Heart right ventricle (tissue), 16 donors: ENCODE measurements around the gene MAL. TPM values are rescaled to one million over a fixed set of nuclear protein-coding genes. Genes with fewer than 3 reads are reported as not detected.

ENCODE experiments used
- ATAC-seq, 8 donors: fragments of 200-7000 bp; cut with Tn5 transposase; one replicate each; pipeline ENCODE4 v1.9.1; 2020; ENCODE audit warnings: mild to moderate bottlenecking in 8 of 8, moderate library complexity in 8 of 8, moderate number of reproducible peaks in 1 of 8
- DNase-seq, 2 donors: peaks; one replicate each; pipeline ENCODE4 v3.0.0-alpha.2; 2020
- H3K27ac ChIP-seq, 10 donors: fragments of 200-600 bp; sonication (generic) in 2 of 10; one replicate each; pipeline versions ENCODE4 v1.5.0 to v1.8.0; 2020 to 2022; ENCODE audit warnings: mild to moderate bottlenecking in 3 of 10
- H3K27me3 ChIP-seq, 7 donors: fragments of 200-600 bp; one replicate each; pipeline ENCODE4 v1.8.0; 2021 to 2022; ENCODE audit warnings: mild to moderate bottlenecking in 2 of 7
- H3K36me3 ChIP-seq, 9 donors: fragments of 200-600 bp; sonication (generic) in 1 of 9; one replicate each; pipeline versions ENCODE4 v1.5.0 to v1.8.0; 2020 to 2022; ENCODE audit warnings: mild to moderate bottlenecking in 2 of 9
- H3K4me1 ChIP-seq, 9 donors: fragments of 200-600 bp; sonication (generic) in 1 of 9; one replicate each; pipeline versions ENCODE4 v1.5.0 to v1.8.0; 2020 to 2022; ENCODE audit warnings: mild to moderate bottlenecking in 4 of 9
- H3K4me3 ChIP-seq, 10 donors: fragments of 200-600 bp; sonication (generic) in 2 of 10; one replicate each; pipeline versions ENCODE4 v1.5.0 to v1.8.0; 2020 to 2022; ENCODE audit warnings: mild to moderate bottlenecking in 7 of 10, moderate library complexity in 2 of 10
- H3K9me3 ChIP-seq, 11 donors: fragments of 200-600 bp in 10 of 11; sonication (generic) in 2 of 11; one replicate each; pipeline versions ENCODE4 v1.5.0 to v1.8.0; 2013 to 2022; ENCODE audit warnings: mild to moderate bottlenecking in 2 of 11, control low read depth in 1 of 11, moderate library complexity in 1 of 11
- WGBS, 2 donors: extraction: QIAGEN DNeasy Blood & Tissue Kit; methylation state at CpG; one replicate each; pipeline ENCODE4 v1.1.7; 2013; ENCODE audit warnings: inconsistent platforms in 1 of 2; 5-methylcytosine and 5-hydroxymethylcytosine counted together
- intact Hi-C, 10 donors: fragments of 100-400 bp; cut with DNase I; formaldehyde crosslinking; loops; one replicate each; pipeline versions ENCODE4 v1.11.1 to v1.14.2; 2022
- polyA plus RNA-seq, 2 donors: library from polyadenylated mRNA; stranded (reverse); fragments of 200-250 nt; gene quantifications; one replicate each; pipeline ENCODE4 v1.2.3, GENCODE V29; 2013
- total RNA-seq, 10 donors: library from RNA; stranded (reverse); fragmentation: NEBNext Ultra II Directional in 3 of 10; extraction: Animal tissue kit (Norgen Biotek cat#: 25700) in 3 of 10; gene quantifications; one replicate each; pipeline versions ENCODE4 v1.2.1 to v1.2.4, GENCODE V29; 2021 to 2023
- TF ChIP-seq, protein P1 (sequence below), 9 donors: fragments of 200-600 bp; sonication (generic) in 2 of 9; IDR thresholded peaks; one replicate each; pipeline versions ENCODE4 v1.5.0 to v1.8.0; 2021 to 2022; ENCODE audit warnings: antibody characterized with exemption in 9 of 9, mild to moderate bottlenecking in 5 of 9, moderate library complexity in 1 of 9
- donor health status: Arrhythmogenic right ventricular cardiomyopathy.
- donor health status: ischemic (EF 13 %, LVEDD 7.1; RV severe dilation, severe dysfunction).
- donor health status: healthy with polysubstance abuse.
- donor health status: DM: no; HTN: yes; CAD: no.
- donor health status: DM: no; HTN: no; CAD: no.
- donor health status: ischemic (EF 25% LVEDD 6.9; RV normal size, moderate dysfunction).
- donor health status: ischemic (EF 25% LVEDD 5.7; RV mildly dilated, moderate dysfunction).
- donor health status: healthy.
- donor health status: DM: yes; HTN: yes; CAD: no.
- donor health status: Ischemic cardiomyopathy.
- donor health status: ischemic (EF 35%, LVEDD 5.7; RV mildly dilated, moderate dysfunction).
- donor health status: nonischemic (EF 11% LVEDD 7.7; RV severe dilation, severe dysfunction).
- donor health status: DM: yes; HTN: yes; CAD: no.
- donor health status: PGD.
- donor health status: ischemic (EF 29% LVEDD 5.4; RV normal size, mild dysfunction).
- donor health status: nonischemic (EF 23%, LVEDD 6.1; RV moderate dilation, normal function).

Gene MAL
- total and polyA plus RNA-seq, 12 donors, result 1.5 to 10.5 (median 3.6) TPM

DNA sequence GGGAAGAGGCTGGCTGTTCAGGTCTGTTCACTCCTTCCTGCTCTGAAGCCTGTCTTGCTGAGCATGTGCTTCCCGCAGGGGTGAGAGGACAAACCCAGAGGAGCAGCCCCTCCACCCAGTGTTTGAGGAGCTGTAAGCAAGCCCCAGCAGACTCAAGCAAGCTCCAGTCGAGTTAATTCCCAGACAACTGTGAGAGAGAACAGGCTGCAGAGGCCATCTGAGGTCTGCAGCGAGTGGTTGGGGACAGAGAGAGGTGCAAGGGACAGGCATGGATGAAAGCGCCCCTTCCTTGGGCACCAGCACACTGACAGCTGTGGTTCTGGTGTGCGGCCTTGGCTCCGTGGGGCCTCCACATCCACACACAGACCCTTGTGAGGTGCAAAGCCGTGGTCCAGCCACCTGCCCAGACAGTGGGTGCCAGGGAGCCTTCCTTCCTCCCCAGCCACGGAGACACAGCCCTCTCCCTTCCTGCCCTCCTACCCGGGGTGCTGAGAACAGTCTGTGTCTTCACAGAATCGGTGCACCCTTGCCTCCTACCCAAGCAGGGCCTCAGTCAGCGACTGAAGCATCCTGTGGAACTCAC lies 36.2 kb downstream of the MAL start:
- DNase-seq (no peak), ATAC-seq (peak in 1 of 8 donors; percentile 13)
- Histone ChIP-seq H3K4me3 (no peak overlapping the region), H3K27ac (no peak overlapping the region), H3K4me1 (no peaks in the 10 kb centered on the region), H3K9me3 (no peaks in the 10 kb centered on the region), H3K36me3 (no peaks in the 10 kb centered on the region), H3K27me3 (peaks cover 0 to 59% (median 16%) of the 10 kb centered on the region in 7 donors)
- 66% methylated on average over 11 of the region's 11 CpGs for WGBS, 2 donors
- TF ChIP-seq, protein P1, sequence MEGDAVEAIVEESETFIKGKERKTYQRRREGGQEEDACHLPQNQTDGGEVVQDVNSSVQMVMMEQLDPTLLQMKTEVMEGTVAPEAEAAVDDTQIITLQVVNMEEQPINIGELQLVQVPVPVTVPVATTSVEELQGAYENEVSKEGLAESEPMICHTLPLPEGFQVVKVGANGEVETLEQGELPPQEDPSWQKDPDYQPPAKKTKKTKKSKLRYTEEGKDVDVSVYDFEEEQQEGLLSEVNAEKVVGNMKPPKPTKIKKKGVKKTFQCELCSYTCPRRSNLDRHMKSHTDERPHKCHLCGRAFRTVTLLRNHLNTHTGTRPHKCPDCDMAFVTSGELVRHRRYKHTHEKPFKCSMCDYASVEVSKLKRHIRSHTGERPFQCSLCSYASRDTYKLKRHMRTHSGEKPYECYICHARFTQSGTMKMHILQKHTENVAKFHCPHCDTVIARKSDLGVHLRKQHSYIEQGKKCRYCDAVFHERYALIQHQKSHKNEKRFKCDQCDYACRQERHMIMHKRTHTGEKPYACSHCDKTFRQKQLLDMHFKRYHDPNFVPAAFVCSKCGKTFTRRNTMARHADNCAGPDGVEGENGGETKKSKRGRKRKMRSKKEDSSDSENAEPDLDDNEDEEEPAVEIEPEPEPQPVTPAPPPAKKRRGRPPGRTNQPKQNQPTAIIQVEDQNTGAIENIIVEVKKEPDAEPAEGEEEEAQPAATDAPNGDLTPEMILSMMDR (IDR thresholded peaks at IDR 0.05), result no peak
- intact Hi-C loops, result no loop called here

DNA sequence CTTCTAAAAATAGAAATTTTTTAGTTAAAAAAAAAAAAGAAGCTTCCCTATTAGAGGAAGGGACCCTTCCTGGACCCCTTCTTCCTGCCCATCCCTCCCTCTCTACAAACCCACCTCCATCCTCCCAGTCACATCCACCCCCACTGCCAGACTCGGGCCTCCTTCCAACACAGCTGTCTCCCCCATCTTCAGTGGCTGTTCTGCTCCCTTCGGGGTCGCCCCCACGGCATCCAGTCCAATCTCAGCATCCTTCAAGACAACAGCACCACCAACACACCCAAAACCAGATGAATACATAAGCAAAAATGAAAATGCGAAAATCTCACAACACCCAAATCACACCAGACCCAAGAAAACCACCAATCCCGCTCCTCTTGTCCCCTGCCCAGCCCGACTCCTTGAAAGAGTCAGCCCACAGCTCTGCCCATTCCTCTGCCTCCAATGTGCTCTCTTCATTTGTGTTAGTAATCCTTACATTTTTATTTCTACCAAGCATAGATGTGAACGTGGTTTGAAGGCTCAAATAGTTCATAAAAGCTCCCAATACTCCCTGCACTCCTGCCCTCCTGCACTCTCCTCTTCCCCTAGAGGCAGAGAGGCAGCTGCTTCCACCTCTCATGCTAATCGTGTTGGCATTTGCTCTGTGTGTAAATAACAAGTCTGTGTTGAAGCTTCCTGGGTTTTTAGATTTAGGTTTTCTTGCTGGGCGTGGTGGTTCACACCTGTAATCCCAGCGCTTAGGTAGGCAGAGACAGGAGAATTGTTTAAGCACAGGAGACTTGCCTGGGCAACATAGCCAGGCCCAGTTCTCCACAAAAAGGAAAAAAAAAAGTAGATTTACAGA lies 37.0 kb downstream of the MAL start:
- H3K27me3 ChIP-seq, result peaks cover 0 to 59% (median 16%) of the 10 kb centered on the region in 7 donors
- ATAC-seq (no peak), DNase-seq (no peak)
- 63 to 68% methylated on average over 11 of the region's 11 CpGs for WGBS, 2 donors
- H3K36me3 ChIP-seq, result no peaks in the 10 kb centered on the region
- H3K27ac ChIP-seq, result no peak overlapping the region
- intact Hi-C loops, result no loop called here
- no peaks in the 10 kb centered on the region for H3K9me3 ChIP-seq
- no peaks in the 10 kb centered on the region for H3K4me1 ChIP-seq
- H3K4me3 ChIP-seq, result no peak overlapping the region
- TF ChIP-seq, protein P1 (IDR thresholded peaks at IDR 0.05), result no peak

DNA sequence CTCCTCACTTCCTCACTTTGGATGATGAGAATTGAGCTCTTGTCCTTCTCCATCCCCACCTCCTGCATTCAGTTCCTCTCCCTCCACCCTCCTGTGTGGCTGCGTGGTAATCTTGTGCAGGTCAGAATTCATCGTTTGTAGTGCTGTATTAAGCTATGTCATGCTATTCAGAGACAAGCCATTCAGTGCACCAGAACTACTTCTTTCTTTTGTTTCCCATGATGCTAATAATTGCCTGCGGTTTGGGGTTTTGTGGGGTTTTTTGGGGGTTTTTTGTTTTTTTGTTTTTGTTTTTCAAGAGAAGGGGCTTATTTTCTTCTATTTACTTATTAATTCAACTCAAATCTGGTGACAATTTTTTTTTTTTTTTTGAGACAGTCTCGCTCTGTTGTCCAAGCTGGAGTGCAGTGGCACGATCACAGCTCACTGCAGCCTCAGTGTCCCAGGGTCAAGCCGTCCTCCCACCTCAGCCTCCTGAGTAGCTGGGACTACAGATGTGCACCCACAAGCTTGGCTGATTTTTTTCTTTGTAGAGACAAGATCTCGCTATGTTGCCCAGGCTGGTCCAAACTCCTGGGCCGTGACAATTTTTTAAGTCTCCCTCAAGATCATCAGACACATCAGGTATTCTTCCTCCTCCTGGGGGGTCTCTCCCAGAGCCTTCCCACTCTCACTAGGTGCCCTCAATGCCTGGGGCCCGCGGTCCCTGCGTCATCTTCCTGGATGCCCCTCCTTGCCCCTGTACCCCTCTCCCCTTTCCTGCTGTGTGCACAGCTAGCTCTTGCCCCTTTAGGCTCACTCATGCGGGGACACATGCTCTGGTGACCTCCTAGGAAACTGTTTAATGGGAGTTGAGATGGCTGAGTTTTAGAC lies 37.8 kb downstream of the MAL start:
- H3K4me1 ChIP-seq, result no peaks in the 10 kb centered on the region
- H3K27ac ChIP-seq, result no peak overlapping the region
- H3K4me3 ChIP-seq, result no peak overlapping the region
- TF ChIP-seq, protein P1 (IDR thresholded peaks at IDR 0.05), result no peak
- intact Hi-C loops, result no loop called here
- 81 to 83% methylated on average over 12 of the region's 12 CpGs for WGBS, 2 donors
- DNase-seq (no peak), ATAC-seq (no peak)
- peaks cover 0 to 51% (median 16%) of the 10 kb centered on the region in 7 donors for H3K27me3 ChIP-seq
- no peaks in the 10 kb centered on the region for H3K36me3 ChIP-seq
- no peaks in the 10 kb centered on the region for H3K9me3 ChIP-seq

DNA sequence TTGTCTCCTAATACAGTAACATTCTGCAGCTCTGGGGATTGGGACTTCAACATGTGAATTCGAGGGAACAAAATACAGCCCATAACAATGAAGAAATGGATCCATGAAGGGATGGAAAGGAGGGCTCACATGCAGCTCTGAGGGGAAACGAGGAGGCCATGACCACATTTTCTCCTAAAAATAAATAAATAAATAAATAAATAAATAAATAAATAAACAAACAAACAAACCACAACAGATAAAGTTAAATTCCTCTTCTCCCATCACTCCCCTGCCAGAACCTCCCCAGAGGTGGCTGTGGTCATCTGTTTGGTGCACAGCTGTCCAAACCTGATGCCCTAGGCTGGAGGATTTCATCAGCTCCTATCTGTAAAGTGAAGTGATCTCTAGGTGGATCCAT lies 42.7 kb downstream of the MAL start:
- Histone ChIP-seq H3K4me3 (peak overlapping the region in 1 of 10 donors; percentile 6), H3K36me3 (no peaks in the 10 kb centered on the region), H3K9me3 (no peaks in the 10 kb centered on the region), H3K27ac (no peak overlapping the region), H3K27me3 (peaks cover 0 to 33% (median 25%) of the 10 kb centered on the region in 7 donors), H3K4me1 (no peaks in the 10 kb centered on the region)
- DNase-seq (no peak), ATAC-seq (no peak)
- TF ChIP-seq, protein P1 (IDR thresholded peaks at IDR 0.05), result no peak
- 83 to 84% methylated on average over 2 of the region's 2 CpGs for WGBS, 2 donors
- intact Hi-C loops, result no loop called here
